ENCODE measurements around the gene CELSR1. TPM values are rescaled to one million over a fixed set of nuclear protein-coding genes. Genes with fewer than 3 reads are reported as not detected.
"Not testable (repeated sequence)": the region's sequence is repeated elsewhere in the genome, so short reads cannot be mapped to it uniquely, and the experiment has no call there.

Gene CELSR1
- total and polyA plus RNA-seq, 12 donors: 0.11 to 4.3 (median 1.9) TPM

DNA sequence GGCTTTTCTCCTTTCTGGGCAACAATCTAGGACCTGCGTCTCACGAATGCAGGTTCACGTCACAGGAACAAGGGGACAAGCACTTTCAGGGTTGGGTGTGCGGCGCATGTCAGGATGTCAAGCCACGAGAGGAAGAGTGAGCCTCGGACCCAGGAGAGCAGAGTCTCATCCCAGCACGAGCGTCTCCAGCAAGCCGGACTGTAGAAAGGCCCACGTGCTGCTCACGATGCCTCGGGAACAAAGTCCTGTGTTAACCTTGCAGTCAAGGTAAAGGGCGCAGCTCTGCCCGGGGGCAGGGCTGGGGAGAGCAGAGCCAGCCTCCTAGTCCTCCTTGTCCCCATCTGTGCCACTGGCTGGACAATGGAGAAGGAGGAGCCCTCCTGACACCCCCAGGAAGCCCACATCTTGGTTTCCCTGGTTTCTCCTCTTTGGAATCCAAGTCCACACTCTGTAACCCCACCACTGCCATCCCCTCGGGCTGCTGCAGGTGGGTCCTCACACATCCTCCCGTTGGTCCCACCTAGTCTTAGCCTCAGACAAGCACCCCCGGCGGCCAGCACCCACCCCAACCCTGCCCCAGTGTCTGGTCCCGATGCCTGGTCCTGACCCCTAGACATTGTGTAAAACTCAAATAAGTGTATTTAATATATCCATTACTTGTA is 63.4 kb downstream of the CELSR1 start:
- Histone ChIP-seq H3K9me3 (replicated peaks in 1 of 3) (no peaks in the 10 kb centered on the region), H3K4me3 (no peak overlapping the region), H3K27ac (no peak overlapping the region), H3K4me1 (replicated peaks in 1 of 2) (no peaks in the 10 kb centered on the region), H3K36me3 (replicated peaks in 1 of 2) (no peaks in the 10 kb centered on the region), H3K27me3 (peaks cover 6% of the 10 kb centered on the region)
- TF ChIP-seq POLR2A (IDR thresholded peaks at IDR 0.05) (no peak), CTCF (IDR thresholded peaks at IDR 0.05) (no peak)
- intact Hi-C loops (cut with DNase I): no loop called here
- DNase-seq: no peak
- 74 to 84% (median 80%) methylated on average over 16 to 20 of the region's 20 CpGs for WGBS, 4 donors

DNA sequence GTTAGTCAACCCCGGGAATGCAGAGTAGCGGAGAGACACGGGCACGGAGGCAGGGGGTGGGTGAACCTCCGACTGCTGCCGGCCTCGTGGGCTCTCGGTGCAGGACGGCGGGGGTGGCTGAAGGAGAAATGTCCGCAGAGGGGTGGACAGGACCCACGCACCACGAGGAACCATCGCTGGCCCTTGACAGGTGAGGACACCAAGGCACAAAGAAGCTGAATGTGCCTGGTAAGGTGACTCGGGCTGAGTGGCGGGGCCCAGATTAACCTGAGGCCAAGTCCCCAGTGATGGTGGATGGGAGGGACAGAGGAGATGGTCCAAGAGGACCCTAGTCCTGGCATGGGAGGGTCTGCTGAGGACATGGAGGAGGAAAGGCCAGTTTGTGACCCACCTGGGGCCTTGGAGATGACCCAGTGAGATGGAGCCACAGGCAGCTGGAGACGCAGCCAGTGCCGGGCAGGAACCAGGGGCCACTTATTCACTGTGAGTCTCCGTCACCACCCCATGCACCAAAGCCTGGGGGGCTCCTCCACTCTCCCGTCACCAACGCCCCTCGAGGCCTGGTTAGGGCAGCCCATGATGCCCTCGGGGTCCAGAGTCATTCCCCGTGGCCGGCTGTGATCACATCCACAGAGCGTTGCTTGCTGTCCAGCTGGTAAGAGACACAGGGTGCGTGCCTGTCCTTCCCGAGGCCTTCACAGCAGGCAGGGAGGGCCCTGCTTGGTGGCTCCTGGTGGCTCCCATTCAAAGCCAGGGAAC is 64.2 kb downstream of the CELSR1 start:
- Histone ChIP-seq H3K27ac (no peak overlapping the region), H3K36me3 (replicated peaks in 1 of 2) (no peaks in the 10 kb centered on the region), H3K4me1 (replicated peaks in 1 of 2) (no peaks in the 10 kb centered on the region), H3K9me3 (replicated peaks in 1 of 3) (no peaks in the 10 kb centered on the region), H3K27me3 (peaks cover 6% of the 10 kb centered on the region), H3K4me3 (no peak overlapping the region)
- no peak for TF ChIP-seq POLR2A (IDR thresholded peaks at IDR 0.05)
- no peak for TF ChIP-seq CTCF (IDR thresholded peaks at IDR 0.05)
- no peak for DNase-seq
- 85 to 91% (median 90%) methylated on average over 20 to 28 of the region's 28 CpGs for WGBS, 4 donors
- intact Hi-C loops (cut with DNase I): no loop called here

DNA sequence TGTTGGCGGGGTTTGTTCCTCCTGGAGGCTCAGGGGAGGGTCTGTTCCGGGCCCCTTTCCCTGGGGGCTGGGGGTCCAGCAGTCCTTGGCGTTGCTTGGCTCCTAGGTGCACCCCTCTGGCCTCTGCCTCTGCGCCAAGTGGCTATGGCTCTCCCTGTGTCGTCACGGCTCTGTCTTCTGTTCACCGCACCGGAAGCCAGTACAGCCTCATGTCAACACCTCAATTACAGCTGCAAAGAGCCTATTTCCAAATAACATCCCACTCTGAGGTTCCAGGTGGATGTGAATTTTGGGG is 64.8 kb downstream of the CELSR1 start:
- DNase-seq: no peak
- no peak overlapping the region for H3K4me3 ChIP-seq
- no peaks in the 10 kb centered on the region for H3K4me1 ChIP-seq (replicated peaks in 1 of 2)
- no peaks in the 10 kb centered on the region for H3K9me3 ChIP-seq (replicated peaks in 1 of 3)
- intact Hi-C loops (cut with DNase I): no loop called here
- no peak overlapping the region for H3K27ac ChIP-seq
- no peak for TF ChIP-seq CTCF (IDR thresholded peaks at IDR 0.05)
- TF ChIP-seq POLR2A (IDR thresholded peaks at IDR 0.05): no peak
- 81 to 85% (median 84%) methylated on average over 6 to 8 of the region's 8 CpGs for WGBS, 4 donors
- no peaks in the 10 kb centered on the region for H3K36me3 ChIP-seq (replicated peaks in 1 of 2)
- peaks cover 6% of the 10 kb centered on the region for H3K27me3 ChIP-seq

GRCh38 chr22:46471901-46472721 is 65.3 kb downstream of the CELSR1 start:
- H3K27me3 ChIP-seq: peaks cover 6% of the 10 kb centered on the region
- H3K4me3 ChIP-seq: no peak overlapping the region
- H3K27ac ChIP-seq: no peak overlapping the region
- WGBS, 4 donors: 77 to 83% (median 79%) methylated on average over 22 to 33 of the region's 33 CpGs
- intact Hi-C loops (cut with DNase I): no loop called here
- no peaks in the 10 kb centered on the region for H3K4me1 ChIP-seq (replicated peaks in 1 of 2)
- peak in 1 of 7 donors; percentile 29 for DNase-seq
- no peaks in the 10 kb centered on the region for H3K36me3 ChIP-seq (replicated peaks in 1 of 2)
- no peak for TF ChIP-seq CTCF (IDR thresholded peaks at IDR 0.05)
- no peak for TF ChIP-seq POLR2A (IDR thresholded peaks at IDR 0.05)
- H3K9me3 ChIP-seq (replicated peaks in 1 of 3): no peaks in the 10 kb centered on the region

- H3K27me3 ChIP-seq; H3K27ac ChIP-seq; H3K36me3 ChIP-seq (replicated peaks in 1 of 2); H3K4me3 ChIP-seq; DNase-seq; intact Hi-C loops (cut with DNase I); H3K4me1 ChIP-seq (replicated peaks in 1 of 2); H3K9me3 ChIP-seq (replicated peaks in 1 of 3): not testable (repeated sequence)
- WGBS, 4 donors: 80 to 94% (median 88%) methylated on average over 6 of the region's 6 CpGs
Observed at GRCh38 chr22:46471330-46471729, 66.1 kb downstream of the CELSR1 start.

Measured in adrenal gland (tissue), 12 donors.